ENCODE data around the gene CD9. TPM values are rescaled to one million over a fixed set of nuclear protein-coding genes. Genes with fewer than 3 reads are reported as not detected.

Gene CD9
- total and polyA plus RNA-seq, 2 of the 8 experiments (the other 6 are each of a cell fraction or from before 2014, with no cell fraction given), result 168 to 319 TPM

GRCh38 chr12:6264402-6265037 lies 64.3 kb downstream of the CD9 start (continued):
- TF ChIP-seq CHD7 (IDR thresholded peaks at IDR 0.05; ENCODE audit: insufficient replicate concordance, low read length) (no peak), RNF2 (IDR thresholded peaks at IDR 0.05; ENCODE audit: borderline replicate concordance, low read depth, low read length, missing control alignments, poor library complexity, severe bottlenecking) (no peak), TBP (IDR thresholded peaks at IDR 0.05; ENCODE audit: low read depth, low read length) (no peak), POLR2A (IDR thresholded peaks at IDR 0.05; ENCODE audit: control extremely low read depth in 1 of 2, low read depth in 2 of 2, low read length in 2 of 2) (no peak), E2F6 (IDR thresholded peaks at IDR 0.05) (no peak), POU5F1 (IDR thresholded peaks at IDR 0.05; ENCODE audit: low read depth, low read length) (no peak), SIX5 (IDR thresholded peaks at IDR 0.05; ENCODE audit: low read depth, low read length) (no peak)

Measured in H1 (cell line).